Stimulated activated CD4-positive, alpha-beta T cell treated with anti-CD3 and anti-CD28 coated beads, TNF-alpha, amount 100 ng/mL, for 48 hours (primary cell): ENCODE measurements around the gene MRPL49.
"Not testable (repeated sequence)": the region's sequence is repeated elsewhere in the genome, so short reads cannot be mapped to it uniquely, and the experiment has no call there.

Source experiments
- DNase-seq, 3 donors: peaks; one replicate each; pipeline ENCODE4 v3.0.0-alpha.2; 2020; ENCODE audit warnings: low read depth in 3 of 3

MRPL49 gene

DNA sequence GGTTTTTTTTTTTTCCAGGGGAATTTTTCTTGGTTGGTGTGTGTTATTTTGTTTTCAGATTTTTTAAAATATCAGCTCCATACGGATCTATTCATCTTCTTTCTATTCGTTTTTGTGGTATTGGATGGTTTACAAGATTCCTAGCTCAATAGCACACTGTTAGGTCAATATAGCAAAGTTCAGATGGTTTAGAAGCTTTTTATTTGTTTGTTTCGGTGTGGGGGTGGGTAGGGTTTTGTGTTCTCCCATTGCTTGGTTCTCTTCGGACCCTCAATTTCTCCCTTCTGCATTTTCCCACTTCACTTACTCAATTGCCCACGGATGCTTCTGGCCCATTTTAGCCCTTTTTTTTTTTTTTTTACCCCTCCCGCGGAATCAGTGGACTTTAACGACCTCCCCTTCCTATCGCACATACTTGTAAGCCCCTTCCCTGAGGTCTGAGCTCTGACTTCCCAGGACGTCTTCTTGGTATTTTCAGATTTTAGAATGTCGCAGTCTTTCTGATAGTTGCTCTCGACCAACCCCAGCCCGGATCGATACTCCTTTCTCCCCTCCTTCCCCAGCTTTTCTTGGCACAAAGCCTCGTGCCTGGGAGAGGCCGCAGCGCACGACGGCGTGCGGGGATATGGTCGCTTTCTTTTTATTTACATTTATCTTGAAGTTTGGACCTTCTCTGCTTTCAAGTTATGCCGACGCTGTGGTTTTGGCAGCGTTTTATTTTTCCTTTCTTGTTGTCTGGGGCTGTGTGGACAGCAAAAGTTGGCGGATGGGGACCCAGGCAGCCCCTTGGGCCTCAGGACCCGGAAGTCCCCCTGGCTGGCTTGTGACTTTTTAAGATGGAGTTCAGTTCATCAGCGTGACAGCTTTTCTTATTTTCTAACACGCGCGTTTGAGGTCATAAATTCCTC, 43.5 kb downstream of the MRPL49 start:
- no peak for DNase-seq

DNA sequence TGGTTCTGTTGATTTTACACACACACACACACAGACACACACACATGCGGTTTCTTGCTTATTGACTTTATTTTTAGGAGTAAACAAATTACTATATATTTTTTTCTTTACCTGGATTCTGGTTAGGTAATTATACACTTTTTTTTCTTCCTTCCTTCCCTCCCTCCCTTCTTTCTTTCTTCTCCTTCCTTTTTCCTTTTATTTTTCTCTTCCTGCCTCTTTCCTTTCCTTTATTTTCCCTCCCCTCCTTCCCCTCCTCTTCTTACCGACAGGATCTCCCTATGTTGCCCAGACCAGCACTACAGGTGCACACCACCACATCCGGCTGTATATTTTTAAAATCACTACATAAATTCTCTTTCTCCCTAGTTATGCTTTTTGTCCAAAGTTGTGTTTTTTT, 44.8 kb downstream of the MRPL49 start:
- no peak for DNase-seq

DNA sequence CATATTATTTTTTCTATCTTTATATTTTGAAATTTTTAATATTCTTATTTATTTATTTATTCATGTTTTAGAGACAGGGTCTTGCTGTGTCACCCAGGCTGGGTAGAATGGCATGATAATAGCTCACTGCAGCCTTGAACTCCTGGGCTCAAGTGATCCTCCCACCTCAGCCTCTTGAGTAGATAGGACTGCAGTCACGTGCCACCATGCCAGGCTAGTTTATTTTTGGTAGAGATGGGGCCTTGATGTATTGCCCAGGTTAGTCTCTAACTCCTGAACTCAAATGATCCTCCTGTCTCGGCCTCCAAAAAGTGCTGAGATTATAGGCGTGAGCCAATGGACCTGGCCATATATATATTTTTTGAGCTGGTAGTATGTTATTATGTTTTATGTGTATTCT, 45.5 kb downstream of the MRPL49 start:
- no peak for DNase-seq

GRCh38 chr11:65169164-65169641, 47.1 kb downstream of the MRPL49 start:
- DNase-seq = no peak

- no peak for DNase-seq
Measured at GRCh38 chr11:65170058-65170534, 48.0 kb downstream of the MRPL49 start, which contains the start of gene SPDYC. Gene SPDYC, plus strand, starts transcription at chr11:65170233. Its CDS starts 1,125 bp downstream, at chr11:65171358.

- DNase-seq = no peak
Measured at GRCh38 chr11:65172600-65172999, 50.5 kb downstream of the MRPL49 start.

- DNase-seq = not testable (repeated sequence)
Measured at GRCh38 chr11:65174571-65175010, 52.5 kb downstream of the MRPL49 start.
